PC-9 (cell line): ENCODE data around the gene NEU1.

ENCODE experiments used
- EZH2 ChIP-seq: fragments of 200-600 bp; sonication (generic); IDR thresholded peaks from 2 replicates; pipeline ENCODE4 v1.8.0; 2017; ENCODE audit warnings: antibody characterized with exemption, low read depth
- TF ChIP-seq, protein P1 (sequence below): fragments of 200-600 bp; sonication (generic); conservative IDR thresholded peaks from 2 replicates; pipeline ENCODE4 v1.6.1; 2017; ENCODE audit warnings: mixed run types, antibody characterized with exemption, mild to moderate bottlenecking, moderate library complexity

DNA sequence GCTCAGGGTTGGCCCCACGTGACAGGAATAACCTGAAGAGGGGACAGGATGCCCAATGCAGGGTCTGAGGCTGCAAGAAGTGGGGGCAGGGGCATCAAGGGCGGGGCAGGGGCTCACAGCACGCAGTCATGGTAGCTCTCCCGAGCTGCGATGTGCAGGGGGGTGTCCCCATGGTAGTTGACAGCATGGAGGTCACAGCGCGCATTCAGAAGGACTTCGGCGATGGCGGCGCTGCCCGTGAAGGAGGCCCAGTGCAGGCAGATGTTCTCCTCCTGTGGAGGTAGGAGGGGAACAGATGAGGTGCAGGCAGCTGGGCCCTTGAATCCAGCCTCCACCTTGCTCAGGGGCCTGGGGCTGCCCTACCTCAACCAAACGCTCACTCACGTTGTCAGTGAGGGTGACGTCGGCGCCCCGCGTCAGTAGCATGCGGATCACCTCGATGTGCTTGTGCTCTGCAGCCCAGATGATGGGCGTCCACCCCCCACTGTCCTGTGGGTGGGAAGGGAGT, 22.0 kb upstream of the NEU1 start:
- no peak for TF ChIP-seq EZH2
- TF ChIP-seq, protein P1, sequence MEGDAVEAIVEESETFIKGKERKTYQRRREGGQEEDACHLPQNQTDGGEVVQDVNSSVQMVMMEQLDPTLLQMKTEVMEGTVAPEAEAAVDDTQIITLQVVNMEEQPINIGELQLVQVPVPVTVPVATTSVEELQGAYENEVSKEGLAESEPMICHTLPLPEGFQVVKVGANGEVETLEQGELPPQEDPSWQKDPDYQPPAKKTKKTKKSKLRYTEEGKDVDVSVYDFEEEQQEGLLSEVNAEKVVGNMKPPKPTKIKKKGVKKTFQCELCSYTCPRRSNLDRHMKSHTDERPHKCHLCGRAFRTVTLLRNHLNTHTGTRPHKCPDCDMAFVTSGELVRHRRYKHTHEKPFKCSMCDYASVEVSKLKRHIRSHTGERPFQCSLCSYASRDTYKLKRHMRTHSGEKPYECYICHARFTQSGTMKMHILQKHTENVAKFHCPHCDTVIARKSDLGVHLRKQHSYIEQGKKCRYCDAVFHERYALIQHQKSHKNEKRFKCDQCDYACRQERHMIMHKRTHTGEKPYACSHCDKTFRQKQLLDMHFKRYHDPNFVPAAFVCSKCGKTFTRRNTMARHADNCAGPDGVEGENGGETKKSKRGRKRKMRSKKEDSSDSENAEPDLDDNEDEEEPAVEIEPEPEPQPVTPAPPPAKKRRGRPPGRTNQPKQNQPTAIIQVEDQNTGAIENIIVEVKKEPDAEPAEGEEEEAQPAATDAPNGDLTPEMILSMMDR, result no peak
